EL (cell line): ENCODE measurements around the gene KASH5.
"Not testable (repeated sequence)": the region's sequence is repeated elsewhere in the genome, so short reads cannot be mapped to it uniquely, and the experiment has no call there.

Experiments
- DNase-seq: peaks from one replicate; pipeline ENCODE4 v3.0.0-alpha.2; 2016

The KASH5 gene

DNA sequence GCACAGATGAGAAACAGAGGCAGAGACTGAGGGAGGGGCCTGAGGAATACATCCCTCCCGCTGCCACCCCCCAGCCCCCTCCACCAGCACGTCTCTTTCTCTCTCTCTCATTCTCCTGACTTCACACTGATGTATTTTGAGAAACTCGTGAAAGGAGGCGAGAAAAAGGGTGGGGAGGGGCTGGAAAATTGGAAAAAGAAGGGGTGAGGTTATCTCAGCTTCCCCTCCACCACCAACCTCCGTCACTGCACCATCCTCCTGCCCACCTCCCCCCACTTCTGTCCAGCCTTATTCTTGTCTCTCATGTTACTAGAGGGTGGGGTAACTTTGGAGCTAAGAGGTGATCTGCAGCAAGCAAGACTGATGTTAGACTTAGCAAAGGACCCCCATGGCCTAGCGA, 51.8 kb downstream of the KASH5 start:
- no peak for DNase-seq

- no peak for DNase-seq
These were observed 52.6 kb downstream of the KASH5 start for GRCh38 chr19:49440439-49441209.

GRCh38 chr19:49441210-49441959, 53.3 kb downstream of the KASH5 start, which contains the start of gene SLC17A7:
TSS of gene SLC17A7 (minus strand) at chr19:49441527. CDS start at chr19:49441379, 148 bp downstream.
- DNase-seq, result peak; percentile 28

DNA sequence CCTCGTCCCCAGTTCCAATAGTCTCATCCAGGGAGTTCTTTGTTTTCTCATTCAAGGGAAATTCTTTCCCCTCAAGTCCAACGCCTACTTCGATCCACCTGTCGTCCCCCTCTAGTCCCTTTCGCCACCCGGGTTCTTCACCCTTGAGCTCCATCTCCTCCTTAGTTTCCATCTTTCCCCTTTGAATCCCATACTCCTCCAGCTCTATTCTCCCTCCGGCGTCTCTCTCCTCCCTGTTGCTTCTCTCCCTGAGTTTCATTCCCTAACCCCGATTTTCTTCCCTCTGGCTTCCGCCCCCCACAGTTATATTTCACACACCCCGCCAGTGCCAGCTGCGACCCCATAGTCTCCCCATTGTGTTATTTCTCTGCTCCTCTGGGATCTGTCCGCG, 53.9 kb downstream of the KASH5 start:
- no peak for DNase-seq

DNA sequence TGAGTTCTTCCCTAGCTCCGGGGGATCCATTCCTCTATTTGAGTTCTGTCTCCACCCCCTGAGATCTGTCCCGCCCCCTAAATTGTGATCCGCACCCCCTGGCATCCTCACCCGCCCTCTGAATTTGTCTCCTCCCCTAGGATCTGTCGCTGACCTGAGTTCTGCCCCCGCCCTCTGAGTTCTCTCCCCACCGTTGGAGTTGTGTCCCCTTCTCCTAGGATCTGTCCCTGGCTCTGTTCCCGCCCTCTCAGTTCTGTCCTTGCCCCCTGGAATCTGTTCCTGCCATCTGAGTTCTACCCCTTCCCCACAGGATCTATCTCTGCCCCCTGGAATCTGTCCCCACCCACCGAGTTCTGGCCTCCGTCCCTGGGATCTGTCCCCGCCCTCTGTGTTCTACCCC, 54.3 kb downstream of the KASH5 start:
- DNase-seq, result peak; percentile 36

GRCh38 chr19:49442771-49443365, 54.8 kb downstream of the KASH5 start:
- peak; percentile 91 for DNase-seq

DNA sequence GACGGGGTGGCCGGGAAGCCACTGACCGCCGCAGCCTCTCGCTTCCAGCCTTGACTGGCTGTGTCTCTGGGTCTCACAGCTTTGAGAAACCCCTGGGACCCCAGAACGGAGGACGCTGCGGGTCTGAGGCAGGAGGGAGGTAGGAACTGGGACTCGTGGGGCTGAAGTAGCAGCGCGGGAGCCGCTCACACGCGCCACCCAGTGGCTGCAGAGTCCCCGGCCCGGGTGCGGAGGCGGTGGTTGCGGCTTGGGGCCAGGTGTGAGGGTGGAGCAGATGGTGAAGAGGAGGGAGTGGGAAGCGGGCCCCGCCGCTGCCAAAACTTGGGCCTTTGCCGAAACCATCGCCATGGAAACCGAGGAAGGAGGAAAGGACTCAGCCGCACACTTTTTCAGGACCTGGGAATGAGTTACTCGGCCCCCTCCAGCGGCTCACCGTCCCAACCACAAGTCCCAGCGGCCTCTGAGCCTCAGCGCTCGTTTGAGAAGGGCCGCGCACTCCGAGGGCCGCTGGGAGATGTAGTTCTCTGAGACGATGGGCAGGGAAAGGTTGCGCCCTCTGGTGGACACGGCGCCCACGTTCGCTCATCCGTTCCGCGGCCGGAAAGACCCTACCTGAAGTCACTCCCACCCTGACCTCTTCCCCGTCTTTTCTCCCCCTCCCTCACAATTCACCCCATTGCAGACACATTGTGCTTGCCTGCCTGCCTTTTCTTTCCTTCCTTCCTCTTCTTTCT, 55.5 kb downstream of the KASH5 start:
- DNase-seq, result peak; percentile 94

GRCh38 chr19:49444100-49444700, 56.2 kb downstream of the KASH5 start:
- DNase-seq, result not testable (repeated sequence)

DNA sequence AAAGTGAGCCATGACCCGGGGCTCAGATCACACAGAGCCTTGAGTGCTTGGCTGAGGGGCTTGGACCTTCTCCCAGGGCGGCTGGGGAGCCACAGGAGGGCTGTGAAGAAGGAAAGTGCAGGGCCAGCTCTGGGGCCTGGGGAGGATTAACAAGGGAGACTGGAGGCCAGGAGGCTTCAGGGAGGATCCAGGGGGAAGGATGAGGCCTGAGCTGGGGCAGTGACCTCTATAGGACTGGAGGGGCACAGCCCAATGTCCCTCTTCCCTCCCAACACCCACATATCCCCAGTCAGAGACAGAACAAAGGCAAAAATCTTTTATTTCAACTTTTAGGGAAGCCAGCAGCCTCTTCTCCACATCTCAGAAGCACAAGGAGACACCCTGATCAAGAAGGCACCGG, 57.9 kb downstream of the KASH5 start:
- DNase-seq, result no peak

DNA sequence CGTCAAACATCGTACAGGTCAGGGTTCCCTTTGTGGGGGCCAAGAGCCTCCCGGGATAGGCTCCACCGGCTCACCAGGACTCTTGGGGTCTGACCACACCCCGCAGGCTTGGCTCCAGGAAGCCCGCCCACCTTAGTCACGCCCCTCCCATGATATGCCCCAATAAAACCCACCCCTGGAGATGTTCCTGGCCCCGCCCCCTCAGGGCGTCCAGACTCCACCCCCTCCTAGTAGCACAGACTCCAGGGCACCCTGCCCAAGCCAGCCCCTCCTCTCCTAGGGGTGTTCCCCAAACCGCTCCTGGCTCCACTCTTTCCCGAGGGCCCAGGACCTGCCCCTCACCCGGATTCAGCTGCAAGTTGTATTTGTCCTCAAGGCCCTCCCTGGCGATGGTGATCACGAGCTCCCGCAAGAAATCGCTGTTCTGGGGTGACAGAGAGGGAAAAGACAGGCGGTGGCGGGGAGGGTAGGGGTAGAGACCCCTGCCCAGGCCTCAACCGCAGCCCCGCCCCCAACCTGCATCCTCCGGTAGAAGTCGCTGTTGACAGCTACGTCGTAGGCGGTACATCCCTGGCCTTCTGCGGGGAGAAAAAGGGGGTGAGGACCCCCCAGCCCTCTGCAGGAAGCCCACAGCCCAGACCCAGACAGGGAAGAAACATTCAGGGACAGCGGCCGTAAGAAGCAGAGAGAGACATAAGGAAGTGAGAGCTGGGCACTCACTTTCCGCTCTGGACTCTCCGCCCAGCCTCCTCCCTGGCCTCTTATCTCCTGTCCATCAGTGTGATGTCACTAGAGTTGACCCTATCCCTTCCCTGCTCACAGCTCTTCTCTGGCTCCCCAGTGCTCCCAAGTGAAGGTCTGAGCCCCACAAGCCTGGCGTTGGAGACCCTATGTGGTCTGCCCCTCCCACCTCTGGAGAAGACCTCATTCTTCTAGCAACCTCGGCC, 59.7 kb downstream of the KASH5 start:
- peak; percentile 43 for DNase-seq

GRCh38 chr19:49448432-49448786, 60.4 kb downstream of the KASH5 start:
- no peak for DNase-seq

GRCh38 chr19:49450405-49450804, 62.4 kb downstream of the KASH5 start:
- no peak for DNase-seq

- peak; percentile 100 for DNase-seq
These were observed 63.6 kb downstream of the KASH5 start, which contains the start of gene PIH1D1 for GRCh38 chr19:49451430-49452181. TSS of gene PIH1D1 (minus strand) at chr19:49451814. CDS start at chr19:49451574, 240 bp downstream.

- DNase-seq, result peak; percentile 98
These were observed 65.1 kb downstream of the KASH5 start, which contains the start of gene ALDH16A1 for GRCh38 chr19:49453013-49453756. TSS of gene ALDH16A1 (plus strand) at chr19:49453225. CDS start at chr19:49453332, 107 bp downstream.

- DNase-seq, result no peak
These were observed 65.8 kb downstream of the KASH5 start for GRCh38 chr19:49453757-49454240.

GRCh38 chr19:49455773-49456172, 67.7 kb downstream of the KASH5 start:
- no peak for DNase-seq

DNA sequence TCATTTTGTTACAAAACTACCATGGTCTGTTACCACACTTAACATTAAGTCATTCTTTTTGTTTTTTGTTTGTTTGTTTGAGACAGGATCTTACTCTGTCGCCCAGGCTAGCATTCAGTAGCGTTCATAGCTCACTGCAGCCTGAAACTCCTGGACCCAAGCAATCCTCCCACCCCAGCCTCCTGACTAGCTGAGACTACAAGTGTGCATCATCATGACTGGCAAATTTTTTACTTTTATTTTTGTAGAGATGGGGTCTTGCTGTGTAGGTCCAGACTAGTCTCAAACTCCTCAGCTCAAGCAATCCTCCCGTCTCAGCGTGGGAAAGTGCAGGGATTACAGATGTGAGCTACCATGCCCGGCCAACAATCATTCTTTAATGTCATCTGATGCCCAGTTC, 68.3 kb downstream of the KASH5 start:
- no peak for DNase-seq

- DNase-seq, result no peak
These were observed 70.5 kb downstream of the KASH5 start for GRCh38 chr19:49458567-49458903.

DNA sequence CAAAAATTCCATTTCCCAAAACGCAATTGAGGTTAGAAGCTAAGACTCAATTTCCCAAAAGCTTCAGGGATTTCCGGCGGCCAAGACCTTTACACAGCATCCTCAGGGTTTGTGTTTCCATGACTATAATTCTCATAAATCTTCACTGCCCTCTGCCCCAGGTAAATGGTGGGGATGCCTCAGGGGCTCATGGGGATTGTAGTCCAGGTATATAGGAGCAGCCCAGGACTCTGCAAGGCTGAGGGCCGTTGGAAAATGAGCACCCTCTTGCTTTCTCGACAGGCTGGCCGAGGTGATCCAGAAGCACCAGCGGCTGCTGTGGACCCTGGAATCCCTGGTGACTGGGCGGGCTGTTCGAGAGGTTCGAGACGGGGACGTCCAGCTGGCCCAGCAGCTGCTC, 71.3 kb downstream of the KASH5 start:
- no peak for DNase-seq

- not testable (repeated sequence) for DNase-seq
These were observed 73.1 kb downstream of the KASH5 start for GRCh38 chr19:49461130-49461529.
